ACC112 (cell line): ENCODE measurements around the gene SHANK3.
"Not testable (repeated sequence)": the region's sequence is repeated elsewhere in the genome, so short reads cannot be mapped to it uniquely, and the experiment has no call there.

ENCODE experiments used
- H2AFZ ChIP-seq: fragments of 200-600 bp; sonication (generic); one replicate; pipeline ENCODE4 v1.6.0; 2017; ENCODE audit warnings: antibody characterized with exemption, low read length; ENCODE audit not compliant: unreplicated experiment
- H3K27ac ChIP-seq: fragments of 200-600 bp; sonication (generic); 2 replicates; pipeline ENCODE4 v1.5.1; 2014; ENCODE audit warnings: low read depth, mild to moderate bottlenecking, antibody characterized with exemption, low read length, moderate library complexity
- H3K27me3 ChIP-seq: fragments of 200-600 bp; sonication (generic); 2 replicates; pipeline ENCODE4 v1.6.1; 2014; ENCODE audit warnings: mild to moderate bottlenecking, antibody characterized with exemption, low read length, moderate library complexity, mixed read lengths; ENCODE audit not compliant: insufficient read depth
- H3K36me3 ChIP-seq: fragments of 200-600 bp; sonication (generic); 2 replicates; pipeline ENCODE4 v1.6.1; 2016; ENCODE audit warnings: mild to moderate bottlenecking, antibody characterized with exemption, low read length, moderate library complexity, mixed read lengths; ENCODE audit not compliant: insufficient read depth
- H3K4me1 ChIP-seq: fragments of 200-600 bp; sonication (generic); one replicate; pipeline ENCODE4 v1.6.1; 2016; ENCODE audit warnings: low read length, mixed read lengths; ENCODE audit not compliant: insufficient read depth, unreplicated experiment, control insufficient read depth
- H3K4me3 ChIP-seq: fragments of 200-600 bp; sonication (generic); 2 replicates; pipeline ENCODE4 v1.5.1; 2014; ENCODE audit warnings: mild to moderate bottlenecking, low read depth, low read length
- H3K79me2 ChIP-seq: fragments of 200-600 bp; sonication (generic); one replicate; pipeline ENCODE4 v1.6.0; 2016; ENCODE audit warnings: low read length; ENCODE audit not compliant: control insufficient read depth, unreplicated experiment, insufficient read depth

SHANK3 gene

GRCh38 chr22:50633086-50633485 is 39.5 kb upstream of the SHANK3 start:
- no peak overlapping the region for H2AFZ ChIP-seq
- H3K4me1 ChIP-seq = no peaks in the 10 kb centered on the region
- H3K4me3 ChIP-seq = no peak overlapping the region
- no peaks in the 10 kb centered on the region for H3K79me2 ChIP-seq
- no peaks in the 10 kb centered on the region for H3K36me3 ChIP-seq
- H3K27me3 ChIP-seq = no peaks in the 10 kb centered on the region
- H3K27ac ChIP-seq = no peak overlapping the region

GRCh38 chr22:50633771-50634170 is 38.9 kb upstream of the SHANK3 start:
- H3K36me3 ChIP-seq = no peaks in the 10 kb centered on the region

GRCh38 chr22:50635591-50635990 is 37.0 kb upstream of the SHANK3 start:
- H3K36me3 ChIP-seq = no peaks in the 10 kb centered on the region
- H2AFZ ChIP-seq = no peak overlapping the region
- no peaks in the 10 kb centered on the region for H3K27me3 ChIP-seq
- H3K79me2 ChIP-seq = no peaks in the 10 kb centered on the region
- H3K4me1 ChIP-seq = no peaks in the 10 kb centered on the region
- no peak overlapping the region for H3K4me3 ChIP-seq
- H3K27ac ChIP-seq = no peak overlapping the region

More at GRCh38 chr22:50633771-50634170, 38.9 kb upstream of the SHANK3 start:
- no peak overlapping the region for H3K27ac ChIP-seq
- no peaks in the 10 kb centered on the region for H3K27me3 ChIP-seq
- no peaks in the 10 kb centered on the region for H3K79me2 ChIP-seq
- H3K4me3 ChIP-seq = no peak overlapping the region
- H2AFZ ChIP-seq = no peak overlapping the region
- H3K4me1 ChIP-seq = no peaks in the 10 kb centered on the region

DNA sequence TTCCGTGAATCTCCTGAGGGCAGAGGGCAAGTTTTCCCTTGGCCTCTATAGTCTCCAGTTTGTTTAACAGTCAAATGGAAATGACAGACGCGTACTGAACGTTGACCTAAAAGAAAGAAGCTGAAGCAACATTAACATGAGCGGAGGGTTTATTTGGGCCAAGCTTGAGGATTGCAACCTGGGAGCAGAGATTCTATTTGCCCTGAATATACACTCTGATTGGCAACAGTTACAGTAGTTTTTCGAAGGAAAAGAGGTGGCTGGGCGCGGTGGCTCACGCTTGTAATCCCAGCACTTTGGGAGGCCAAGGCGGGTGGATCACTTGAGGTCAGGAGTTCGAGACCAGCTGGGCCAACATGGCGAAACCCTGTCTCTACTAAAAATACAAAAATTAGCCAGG is 32.3 kb upstream of the SHANK3 start:
- not testable (repeated sequence) for H3K27ac ChIP-seq, H3K4me1 ChIP-seq, H2AFZ ChIP-seq, H3K4me3 ChIP-seq, H3K79me2 ChIP-seq, H3K36me3 ChIP-seq
- peaks cover 18% of the 10 kb centered on the region for H3K27me3 ChIP-seq

DNA sequence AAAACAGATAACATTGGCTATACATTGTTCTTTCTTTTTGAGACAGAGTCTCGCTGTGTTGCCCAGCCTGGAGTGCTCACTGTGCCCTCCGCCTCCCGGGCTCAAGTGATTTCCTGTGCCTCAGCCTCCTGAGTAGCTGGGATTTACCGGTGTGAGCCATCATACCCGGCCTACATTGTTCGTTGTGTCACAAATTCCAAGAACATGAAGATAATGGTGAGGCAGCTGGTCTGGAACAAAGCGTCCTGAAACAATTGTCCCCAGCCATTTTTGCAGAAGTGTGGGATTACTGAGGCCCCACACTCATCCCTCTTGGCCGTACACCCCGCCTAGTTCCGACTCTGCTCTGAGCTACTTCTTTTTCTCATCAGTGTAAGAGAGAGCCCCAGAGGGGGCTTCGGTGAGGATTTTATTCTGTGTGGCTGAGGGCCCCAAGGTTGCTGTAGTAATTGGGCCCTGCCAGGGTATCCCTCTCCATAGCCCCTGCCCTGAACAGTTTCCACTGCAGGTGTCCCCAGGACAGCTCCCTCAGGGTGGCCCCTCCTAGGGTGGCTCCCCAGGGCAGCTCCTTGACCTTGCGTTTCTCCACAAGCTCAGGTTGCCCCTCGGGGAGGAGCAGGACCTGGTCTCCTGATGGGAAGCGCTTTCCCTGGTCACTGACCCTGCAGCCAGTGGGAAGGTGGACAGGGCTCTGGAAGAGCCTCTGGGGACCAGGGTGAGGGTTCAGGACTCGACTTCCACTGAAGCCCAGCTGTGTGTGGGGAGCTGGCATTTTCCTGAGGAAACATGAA is 31.6 kb upstream of the SHANK3 start:
- no peak overlapping the region for H3K4me3 ChIP-seq
- H3K4me1 ChIP-seq = no peaks in the 10 kb centered on the region
- H3K27me3 ChIP-seq = peaks cover 25% of the 10 kb centered on the region
- no peak overlapping the region for H2AFZ ChIP-seq
- H3K27ac ChIP-seq = no peak overlapping the region
- no peaks in the 10 kb centered on the region for H3K36me3 ChIP-seq
- H3K79me2 ChIP-seq = no peaks in the 10 kb centered on the region

- Histone ChIP-seq H3K27me3 (peaks cover 25% of the 10 kb centered on the region), H3K27ac (no peak overlapping the region), H2AFZ (no peak overlapping the region), H3K4me3 (no peak overlapping the region), H3K4me1 (no peaks in the 10 kb centered on the region), H3K79me2 (no peaks in the 10 kb centered on the region), H3K36me3 (no peaks in the 10 kb centered on the region)
These were observed 30.7 kb upstream of the SHANK3 start for GRCh38 chr22:50641696-50642607.

GRCh38 chr22:50643021-50643820 is 29.4 kb upstream of the SHANK3 start:
- not testable (repeated sequence) for H3K4me3 ChIP-seq, H3K36me3 ChIP-seq, H3K4me1 ChIP-seq, H2AFZ ChIP-seq, H3K27ac ChIP-seq, H3K79me2 ChIP-seq
- H3K27me3 ChIP-seq = peaks cover 25% of the 10 kb centered on the region

- not testable (repeated sequence) for H2AFZ ChIP-seq, H3K27ac ChIP-seq, H3K79me2 ChIP-seq, H3K4me1 ChIP-seq, H3K4me3 ChIP-seq, H3K36me3 ChIP-seq
- H3K27me3 ChIP-seq = peaks cover 25% of the 10 kb centered on the region
These were observed 28.9 kb upstream of the SHANK3 start for GRCh38 chr22:50643821-50644101.

GRCh38 chr22:50653256-50653655 is 19.4 kb upstream of the SHANK3 start:
- no peak overlapping the region for H3K27ac ChIP-seq
- no peak overlapping the region for H2AFZ ChIP-seq
- no peaks in the 10 kb centered on the region for H3K79me2 ChIP-seq
- H3K36me3 ChIP-seq = no peaks in the 10 kb centered on the region
- H3K4me3 ChIP-seq = no peak overlapping the region
- peaks cover 23% of the 10 kb centered on the region for H3K4me1 ChIP-seq
- H3K27me3 ChIP-seq = no peaks in the 10 kb centered on the region

GRCh38 chr22:50654664-50655063 is 18.0 kb upstream of the SHANK3 start:
- H3K36me3 ChIP-seq, H3K79me2 ChIP-seq, H2AFZ ChIP-seq, H3K27ac ChIP-seq, H3K4me3 ChIP-seq, H3K27me3 ChIP-seq: not testable (repeated sequence)
- H3K4me1 ChIP-seq = peaks cover 23% of the 10 kb centered on the region
